Glutamatergic neuron (in vitro differentiated cells): ENCODE results near the gene ADORA1. TPM values are rescaled to one million over a fixed set of nuclear protein-coding genes. Genes with fewer than 3 reads are reported as not detected.

Experiments
- DNase-seq: peaks from one replicate; pipeline ENCODE4 v3.0.0; 2022
- H3K27ac Mint-ChIP-seq: one replicate; pipeline ENCODE4 v1.8.0; 2020; ENCODE audit warnings: mild to moderate bottlenecking, mixed read lengths, inconsistent platforms; ENCODE audit not compliant: unreplicated experiment
- H3K27me3 Mint-ChIP-seq: one replicate; pipeline ENCODE4 v1.8.0; 2020; ENCODE audit warnings: mild to moderate bottlenecking, moderate library complexity, mixed read lengths, inconsistent platforms; ENCODE audit not compliant: unreplicated experiment
- H3K36me3 Mint-ChIP-seq: one replicate; pipeline ENCODE4 v1.8.0; 2020; ENCODE audit warnings: mild to moderate bottlenecking, mixed read lengths, inconsistent platforms; ENCODE audit not compliant: unreplicated experiment
- H3K4me1 Mint-ChIP-seq: one replicate; pipeline ENCODE4 v1.8.0; 2020; ENCODE audit warnings: mild to moderate bottlenecking, low read depth, mixed read lengths, inconsistent platforms; ENCODE audit not compliant: unreplicated experiment
- H3K4me3 Mint-ChIP-seq: one replicate; pipeline ENCODE4 v1.8.0; 2020; ENCODE audit warnings: mild to moderate bottlenecking, mixed read lengths, inconsistent platforms; ENCODE audit not compliant: unreplicated experiment
- H3K9me3 Mint-ChIP-seq: one replicate; pipeline ENCODE4 v1.8.0; 2020; ENCODE audit warnings: mild to moderate bottlenecking, moderate library complexity, mixed read lengths, inconsistent platforms; ENCODE audit not compliant: unreplicated experiment
- CTCF ChIP-seq: fragments of 200-600 bp; sonication (generic); IDR thresholded peaks from one replicate; pipeline ENCODE4 v1.5.0; 2021; ENCODE audit not compliant: partially characterized antibody, unreplicated experiment
- total RNA-seq: library from RNA; stranded (reverse); fragmentation: NEBNext Ultra II Directional; extraction: Animal tissue kit (Norgen Biotek cat#: 25700); gene quantifications from one replicate; pipeline ENCODE4 v1.2.1, GENCODE V29; 2021; ENCODE audit not compliant: unreplicated experiment

ADORA1 gene
- total RNA-seq, 1 donor from 2014 or later = 1.2 TPM

- H3K27ac Mint-ChIP-seq = no peak overlapping the region
- H3K4me1 Mint-ChIP-seq = peaks cover 21% of the 10 kb centered on the region
- no peak for TF ChIP-seq CTCF
Observed at GRCh38 chr1:203156280-203156679, 28.8 kb downstream of the ADORA1 start.

GRCh38 chr1:203158423-203158822, 30.9 kb downstream of the ADORA1 start:
- no peak overlapping the region for H3K4me3 Mint-ChIP-seq
- H3K4me1 Mint-ChIP-seq = peaks cover 5% of the 10 kb centered on the region
- H3K36me3 Mint-ChIP-seq = peaks cover 26% of the 10 kb centered on the region
- H3K27me3 Mint-ChIP-seq = peaks cover 9% of the 10 kb centered on the region
- H3K9me3 Mint-ChIP-seq = peaks cover 5% of the 10 kb centered on the region
- no peak for TF ChIP-seq CTCF
- no peak for DNase-seq
- no peak overlapping the region for H3K27ac Mint-ChIP-seq

More at GRCh38 chr1:203156280-203156679, 28.8 kb downstream of the ADORA1 start:
- Mint-ChIP-seq H3K9me3 (peaks cover 5% of the 10 kb centered on the region), H3K27me3 (no peaks in the 10 kb centered on the region), H3K36me3 (peaks cover 21% of the 10 kb centered on the region), H3K4me3 (no peak overlapping the region)
- no peak for DNase-seq

GRCh38 chr1:203158960-203159665, 31.6 kb downstream of the ADORA1 start:
- H3K9me3 Mint-ChIP-seq = peaks cover 5% of the 10 kb centered on the region
- H3K4me1 Mint-ChIP-seq = peaks cover 4% of the 10 kb centered on the region
- no peak for TF ChIP-seq CTCF
- DNase-seq = no peak
- peaks cover 27% of the 10 kb centered on the region for H3K36me3 Mint-ChIP-seq
- H3K27me3 Mint-ChIP-seq = peaks cover 9% of the 10 kb centered on the region
- H3K27ac Mint-ChIP-seq = no peak overlapping the region
- no peak overlapping the region for H3K4me3 Mint-ChIP-seq

- Mint-ChIP-seq H3K36me3 (peaks cover 32% of the 10 kb centered on the region), H3K27me3 (peaks cover 11% of the 10 kb centered on the region), H3K27ac (no peak overlapping the region), H3K4me3 (no peak overlapping the region), H3K4me1 (peaks cover 4% of the 10 kb centered on the region), H3K9me3 (peaks cover 6% of the 10 kb centered on the region)
- no peak for DNase-seq
- no peak for TF ChIP-seq CTCF
Observed at GRCh38 chr1:203159844-203160243, 32.3 kb downstream of the ADORA1 start.

- no peak for DNase-seq
- H3K4me1 Mint-ChIP-seq = peaks cover 4% of the 10 kb centered on the region
- peaks cover 11% of the 10 kb centered on the region for H3K27me3 Mint-ChIP-seq
- peaks cover 11% of the 10 kb centered on the region for H3K9me3 Mint-ChIP-seq
- no peak overlapping the region for H3K4me3 Mint-ChIP-seq
- peaks cover 32% of the 10 kb centered on the region for H3K36me3 Mint-ChIP-seq
- no peak for TF ChIP-seq CTCF
- no peak overlapping the region for H3K27ac Mint-ChIP-seq
Observed at GRCh38 chr1:203161175-203161574, 33.6 kb downstream of the ADORA1 start.
